ENCODE results near the gene LY6G6D.
"Not testable (repeated sequence)": the region's sequence is repeated elsewhere in the genome, so short reads cannot be mapped to it uniquely, and the experiment has no call there.

Gene LY6G6D

DNA sequence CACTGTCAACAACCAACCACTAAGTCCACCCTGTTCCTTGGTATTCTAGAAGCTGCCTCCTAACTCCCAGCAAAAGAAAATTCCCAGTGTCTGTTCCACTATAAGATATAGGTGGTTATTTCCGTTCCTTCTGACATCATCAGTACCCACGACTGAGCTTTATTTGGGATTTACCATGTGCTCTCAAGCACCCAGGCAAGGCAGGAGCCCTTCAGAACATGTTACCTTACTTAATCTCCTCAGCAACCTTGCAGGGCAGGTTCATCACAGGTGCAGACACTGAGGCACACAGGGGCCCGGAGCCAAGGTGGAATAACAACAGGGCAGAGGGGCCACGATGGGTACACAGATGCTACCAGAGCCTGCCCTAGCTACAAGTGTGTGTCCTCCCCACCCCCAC is 22.8 kb upstream of the LY6G6D start:
- no peak for DNase-seq (ENCODE audit: low spot score)

DNA sequence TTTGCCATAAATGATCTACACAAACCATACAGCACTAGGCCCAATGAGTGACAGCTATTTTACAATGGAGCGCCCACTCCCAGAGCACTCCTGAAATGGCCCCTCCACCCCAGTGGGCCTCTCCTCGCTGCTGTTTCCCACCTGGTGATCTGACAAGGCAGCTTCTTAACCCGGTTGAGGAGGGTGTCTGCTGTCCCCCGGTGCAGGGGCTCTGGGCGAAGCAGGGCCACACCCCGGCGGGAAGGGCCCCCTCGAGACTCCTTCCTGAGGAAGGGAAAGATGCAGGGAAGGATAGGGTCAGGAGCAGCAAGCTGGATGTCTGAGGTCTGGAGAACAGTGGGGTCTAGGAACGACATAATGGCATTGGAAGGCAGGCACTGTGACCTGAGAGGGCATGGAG is 22.3 kb upstream of the LY6G6D start:
- no peak for DNase-seq (ENCODE audit: low spot score)

DNA sequence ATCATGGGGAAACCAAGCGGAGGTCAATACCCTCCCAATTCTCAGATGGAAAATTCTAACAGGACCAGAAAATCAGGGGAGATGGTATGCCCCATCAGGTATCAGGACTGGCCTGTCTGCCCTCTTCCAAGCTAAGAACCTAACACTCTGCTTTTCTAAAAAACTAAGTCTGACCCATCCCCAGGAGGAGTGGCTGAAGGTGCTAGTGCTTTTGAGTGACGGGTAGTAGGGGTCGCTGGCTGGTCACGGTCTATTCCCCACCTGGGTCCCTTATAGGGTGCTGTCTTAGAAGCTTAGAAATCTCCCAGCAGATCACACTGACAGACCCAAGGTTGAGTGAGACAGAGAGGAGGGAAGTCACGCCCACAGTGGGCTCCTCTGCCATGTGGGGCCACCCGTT is 21.6 kb upstream of the LY6G6D start:
- no peak for DNase-seq (ENCODE audit: low spot score)

DNA sequence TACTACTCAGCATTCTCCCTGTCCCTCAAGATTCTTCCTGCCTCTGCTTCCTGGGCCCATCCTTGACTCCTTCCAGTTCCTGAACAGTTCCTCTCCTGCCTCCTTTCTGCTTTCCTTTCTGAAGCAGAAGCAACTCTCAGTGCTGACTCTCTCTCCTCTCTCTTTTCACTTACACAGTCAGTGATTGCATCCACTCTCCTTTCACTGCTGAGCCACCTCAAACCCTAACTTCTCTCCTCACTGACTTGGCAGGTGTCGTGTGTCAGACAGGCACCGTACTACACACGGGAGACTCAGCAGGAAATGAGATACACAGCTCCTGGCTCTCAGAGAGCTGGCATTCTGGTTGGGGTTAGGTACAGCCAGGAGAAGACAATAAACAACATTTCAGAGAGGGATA is 17.6 kb upstream of the LY6G6D start:
- DNase-seq (ENCODE audit: low spot score): peak; percentile 11

DNA sequence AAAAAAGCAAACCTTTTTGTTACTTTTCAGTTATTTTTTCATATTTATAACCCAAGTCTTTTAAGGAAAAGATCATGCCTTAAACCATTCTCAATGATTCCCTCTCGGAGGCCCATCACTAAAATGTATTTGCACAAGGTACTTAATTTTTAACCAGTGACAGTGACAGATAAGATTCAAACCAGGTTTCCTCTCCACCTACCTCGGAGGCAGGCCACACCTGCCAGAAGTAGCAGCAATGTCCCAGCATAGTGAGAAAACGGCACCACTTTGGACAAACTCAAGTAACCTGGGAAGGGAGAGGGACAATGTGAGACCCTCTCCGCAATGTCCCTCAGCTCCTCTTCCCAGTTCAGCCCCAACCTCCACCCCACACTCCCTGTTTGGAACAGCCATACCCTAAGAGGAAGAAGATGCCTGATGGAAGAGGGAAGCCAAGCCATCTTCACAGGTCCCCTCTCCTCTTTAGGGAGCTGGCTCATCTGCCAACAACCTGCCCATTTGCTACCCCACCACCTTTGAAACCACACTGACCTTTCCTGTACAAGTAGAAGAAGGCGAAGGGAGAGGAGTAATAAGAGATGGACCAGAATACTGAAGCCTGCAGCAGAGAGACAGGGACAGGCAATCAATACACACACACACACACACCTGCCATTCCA is 14.3 kb upstream of the LY6G6D start:
- no peak for DNase-seq (ENCODE audit: low spot score)

DNA sequence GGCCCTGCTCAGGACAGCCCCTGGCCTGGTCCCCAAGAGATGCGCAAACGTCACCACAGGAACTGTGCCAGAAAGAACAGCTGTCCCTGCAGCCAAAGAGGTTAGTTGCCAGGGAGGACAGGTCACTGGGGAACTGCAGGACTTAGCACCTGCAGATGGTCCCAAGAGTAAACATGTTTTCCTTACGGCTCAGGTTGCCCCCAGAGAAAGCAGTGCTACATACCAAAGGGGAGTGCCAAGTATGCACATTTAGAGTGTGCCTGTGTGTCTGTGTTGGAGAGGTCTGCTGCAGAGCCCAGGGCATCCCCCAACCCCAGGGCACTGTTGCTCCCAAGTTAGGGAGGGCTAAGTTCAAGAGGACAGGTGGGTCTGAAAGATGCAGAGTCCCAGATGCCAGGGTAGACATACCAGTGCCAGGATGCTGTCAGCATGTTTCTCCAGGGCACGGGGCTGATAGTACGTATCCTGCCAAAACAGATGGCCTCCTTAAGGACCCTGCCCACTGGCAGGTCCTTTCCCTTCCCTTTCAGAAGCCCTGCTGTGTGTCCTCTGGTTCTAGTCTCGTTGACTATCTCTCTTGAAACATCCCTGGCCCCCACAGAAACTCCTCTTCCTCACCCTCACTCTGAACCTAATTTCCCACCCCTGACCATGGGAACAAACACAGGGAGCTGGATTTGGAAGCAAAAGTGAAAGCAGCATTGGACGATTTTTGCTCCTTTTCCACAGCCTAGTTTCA is 13.3 kb upstream of the LY6G6D start:
- DNase-seq (ENCODE audit: low spot score): no peak

DNA sequence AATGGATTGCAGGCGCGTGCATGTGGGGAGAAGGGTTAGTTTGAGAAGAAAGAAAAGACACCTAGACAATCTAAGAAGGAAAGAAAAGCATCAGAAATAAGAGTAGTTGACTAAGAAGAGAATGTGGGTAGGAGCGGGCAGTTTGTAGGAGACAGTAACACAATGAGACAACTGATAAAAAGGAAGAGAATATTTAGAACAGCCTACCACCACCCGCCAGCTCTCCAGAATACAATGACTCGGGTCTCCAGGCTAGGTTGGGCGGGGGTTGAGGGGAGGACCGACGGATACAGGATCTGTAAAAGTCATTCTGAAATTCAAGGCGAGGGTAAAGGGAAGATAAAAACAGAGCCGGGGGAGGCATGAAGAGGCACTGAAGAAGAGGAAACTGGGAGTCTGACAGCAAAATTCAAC is 12.7 kb upstream of the LY6G6D start:
- peak; percentile 7 for DNase-seq (ENCODE audit: low spot score)

DNA sequence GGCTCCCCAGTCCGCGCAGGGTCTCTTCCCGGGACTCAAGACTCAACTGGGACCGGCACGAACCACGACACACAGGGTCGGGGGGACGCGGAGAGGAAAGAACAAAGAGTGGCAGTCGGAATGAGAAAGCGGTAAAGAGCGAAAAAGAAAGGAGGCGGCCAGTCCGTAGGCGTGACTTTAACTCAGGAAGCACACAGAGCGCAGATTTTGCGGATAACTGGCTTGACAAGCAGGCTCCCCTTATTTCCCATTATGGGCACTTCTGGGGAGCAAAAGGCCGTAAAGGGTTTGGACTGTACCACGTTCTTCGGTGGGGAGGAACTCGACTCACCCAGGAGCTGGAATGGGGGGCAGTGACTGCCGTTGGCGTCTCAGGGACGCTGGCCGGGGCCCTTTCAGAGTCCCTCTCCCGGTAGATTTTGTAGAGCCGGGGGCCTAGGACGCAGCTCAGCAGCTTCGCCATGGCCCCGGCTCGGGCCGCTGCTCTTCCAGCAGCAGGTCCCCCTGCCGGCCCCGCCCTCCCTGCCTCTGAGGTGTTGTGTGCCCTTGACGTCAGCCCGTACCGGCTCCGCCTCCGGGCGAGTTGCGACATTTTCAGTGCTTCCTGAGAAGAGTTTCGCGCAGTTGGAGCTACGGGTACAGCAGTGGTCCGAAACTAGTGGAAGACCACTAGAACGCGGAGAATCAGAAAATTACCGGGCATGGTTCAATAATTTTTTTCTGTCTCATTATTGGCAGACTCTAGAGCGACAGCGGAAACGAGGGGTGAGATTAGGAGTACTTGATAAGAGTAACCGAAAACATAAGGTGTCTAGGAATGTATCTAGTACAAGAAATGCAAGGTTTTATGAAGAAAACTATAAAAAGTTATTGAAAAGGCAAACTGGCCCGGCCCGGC is 12.1 kb upstream of the LY6G6D start, which contains the start of gene ABHD16A:
TSS of gene ABHD16A (minus strand) at position 506 of the 898 bp plus-strand sequence. CDS start at position 463, 43 bp downstream.
- DNase-seq (ENCODE audit: low spot score): peak; percentile 97

DNA sequence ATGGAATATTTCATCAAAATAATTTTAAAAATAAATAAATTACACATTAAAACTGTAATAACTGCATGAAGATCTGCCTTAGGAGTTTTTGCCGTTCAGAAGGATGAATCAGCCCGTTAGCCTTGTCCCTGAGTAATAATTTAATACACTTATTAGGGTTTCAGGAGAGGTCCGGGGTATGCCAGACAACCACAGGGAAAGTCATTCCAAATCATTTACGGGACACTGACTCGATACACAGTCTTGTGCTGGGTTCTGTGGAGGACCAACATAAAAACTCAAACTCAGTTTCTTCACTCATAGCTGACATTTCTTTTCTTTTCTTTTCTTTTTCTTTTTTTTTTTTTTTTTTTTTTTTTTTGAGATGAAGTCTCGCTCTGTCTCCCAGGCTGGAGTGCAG is 9.2 kb upstream of the LY6G6D start:
- no peak for DNase-seq (ENCODE audit: low spot score)

DNA sequence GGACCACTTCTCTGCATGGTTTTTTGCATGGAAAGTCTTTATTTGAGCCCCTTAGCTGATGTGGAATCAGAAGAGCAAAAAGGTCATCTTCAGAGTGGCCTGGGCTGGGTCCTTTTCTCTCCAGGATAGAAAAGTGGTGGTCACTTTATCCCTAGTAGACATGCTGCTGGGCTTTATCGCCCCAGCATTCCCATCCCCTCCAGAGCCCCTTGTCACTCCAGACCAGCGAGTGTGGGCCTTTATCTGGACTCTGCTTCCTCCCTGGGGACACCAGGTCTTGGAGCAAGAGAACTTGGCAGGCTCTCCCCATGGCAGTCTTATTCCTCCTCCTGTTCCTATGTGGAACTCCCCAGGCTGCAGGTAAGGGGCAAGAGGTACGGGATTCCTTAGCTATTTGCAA is 8.5 kb upstream of the LY6G6D start, which contains the start of gene LY6G6F:
TSS of gene LY6G6F (plus strand) at position 268 of the 400 bp plus-strand sequence. CDS start at position 309, 41 bp downstream.
- DNase-seq (ENCODE audit: low spot score): no peak

DNA sequence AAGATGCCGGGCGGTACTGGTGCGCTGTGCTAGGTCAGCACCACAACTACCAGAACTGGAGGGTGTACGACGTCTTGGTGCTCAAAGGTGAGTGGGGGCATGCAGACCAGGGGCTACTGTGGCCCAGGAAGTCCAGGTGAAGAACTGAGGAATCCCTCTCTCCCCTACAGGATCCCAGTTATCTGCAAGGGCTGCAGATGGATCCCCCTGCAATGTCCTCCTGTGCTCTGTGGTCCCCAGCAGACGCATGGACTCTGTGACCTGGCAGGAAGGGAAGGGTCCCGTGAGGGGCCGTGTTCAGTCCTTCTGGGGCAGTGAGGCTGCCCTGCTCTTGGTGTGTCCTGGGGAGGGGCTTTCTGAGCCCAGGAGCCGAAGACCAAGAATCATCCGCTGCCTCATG is 7.4 kb upstream of the LY6G6D start:
- no peak for DNase-seq (ENCODE audit: low spot score)

DNA sequence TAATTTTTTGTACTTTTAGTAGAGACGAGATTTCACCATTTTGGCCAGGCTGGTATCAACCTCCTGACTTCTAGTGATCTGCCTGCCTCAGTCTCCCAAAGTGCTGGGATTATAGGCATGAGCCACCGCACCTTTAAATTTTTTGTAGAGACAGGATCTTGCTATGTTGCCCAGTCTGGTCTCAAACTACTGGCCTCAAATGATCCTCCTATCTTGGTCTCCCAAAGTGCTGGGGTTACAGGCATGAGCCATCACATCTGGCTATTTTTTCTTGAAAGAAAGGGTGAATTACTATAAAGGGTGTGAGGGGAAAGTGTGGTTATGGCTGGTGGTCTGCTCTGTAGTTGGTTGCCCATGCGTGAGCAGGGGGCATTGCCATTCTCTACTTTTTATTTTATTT is 6.9 kb upstream of the LY6G6D start:
- no peak for DNase-seq (ENCODE audit: low spot score)

DNA sequence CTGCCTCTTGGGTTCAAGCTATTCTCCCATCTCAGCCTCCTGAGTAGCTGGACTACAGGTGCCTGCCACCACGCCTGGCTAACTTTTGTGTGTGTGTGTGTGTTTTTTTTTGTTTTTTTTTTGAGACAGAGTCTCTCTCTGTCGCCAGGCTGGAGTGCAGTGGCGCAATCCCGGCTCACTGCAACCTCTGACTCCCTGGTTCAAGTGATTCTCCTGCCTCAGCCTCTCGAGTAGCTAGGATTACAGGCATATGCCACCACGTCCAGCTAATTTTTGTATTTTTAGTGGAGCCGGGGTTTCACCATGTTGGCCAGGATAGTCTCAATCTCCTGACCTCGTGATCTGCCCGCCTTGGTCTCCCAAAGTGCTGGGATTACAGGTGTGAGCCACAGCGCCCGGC is 6.0 kb upstream of the LY6G6D start:
- not testable (repeated sequence) for DNase-seq (ENCODE audit: low spot score)

DNA sequence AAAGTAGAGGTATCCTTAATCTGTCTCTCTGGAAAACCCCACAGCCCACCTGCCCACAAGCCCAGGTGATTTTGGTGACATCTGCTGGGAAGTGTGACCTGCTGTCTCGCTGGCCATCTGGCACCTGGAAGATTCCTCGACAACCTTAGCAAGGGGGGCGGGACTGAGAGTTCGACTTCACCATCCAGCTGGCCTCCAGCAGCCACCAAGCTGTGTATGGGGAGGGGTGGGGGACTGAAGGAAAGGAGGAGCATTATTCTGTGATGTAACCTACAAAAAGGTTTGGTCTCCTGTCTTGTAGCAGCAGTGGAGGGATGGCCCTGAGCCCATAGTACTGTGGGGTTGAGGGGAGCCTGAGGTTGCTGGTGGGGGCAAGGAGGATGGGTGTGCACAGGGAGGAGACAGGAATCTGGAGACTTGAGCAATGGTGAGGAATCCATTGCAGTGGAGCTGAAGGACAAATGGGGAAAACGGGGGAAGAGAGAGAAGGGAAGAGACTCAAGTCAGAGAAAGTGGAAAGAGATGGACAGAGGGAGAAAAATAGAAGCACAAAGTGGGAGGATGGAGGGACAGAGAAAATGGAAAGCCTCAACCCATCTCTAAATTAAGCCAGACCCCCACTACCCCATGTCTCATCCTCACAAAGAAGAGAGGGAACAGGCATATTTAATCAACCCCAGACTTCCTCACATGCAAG is 4.5 kb upstream of the LY6G6D start:
- no peak for DNase-seq (ENCODE audit: low spot score)

DNA sequence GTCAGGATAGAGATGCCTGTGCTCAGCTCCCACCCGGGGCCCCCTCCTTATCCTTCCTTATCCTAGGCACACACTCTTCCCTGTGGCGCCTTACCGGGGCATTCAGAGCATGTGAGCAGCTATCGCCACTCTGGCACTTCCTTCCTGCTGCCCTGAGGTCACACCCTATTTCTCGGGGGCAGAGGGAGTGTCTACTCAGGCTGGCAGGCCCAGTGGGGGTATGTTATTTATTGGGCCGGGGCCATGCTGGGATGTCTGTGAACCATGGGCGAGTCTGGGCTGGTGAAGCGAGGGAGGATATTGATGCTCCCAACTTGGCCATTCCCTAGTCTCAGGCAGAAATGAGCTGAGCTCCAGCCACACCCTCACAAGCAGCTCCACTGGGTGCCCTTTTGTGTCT is 3.9 kb upstream of the LY6G6D start:
- DNase-seq (ENCODE audit: low spot score): no peak

DNA sequence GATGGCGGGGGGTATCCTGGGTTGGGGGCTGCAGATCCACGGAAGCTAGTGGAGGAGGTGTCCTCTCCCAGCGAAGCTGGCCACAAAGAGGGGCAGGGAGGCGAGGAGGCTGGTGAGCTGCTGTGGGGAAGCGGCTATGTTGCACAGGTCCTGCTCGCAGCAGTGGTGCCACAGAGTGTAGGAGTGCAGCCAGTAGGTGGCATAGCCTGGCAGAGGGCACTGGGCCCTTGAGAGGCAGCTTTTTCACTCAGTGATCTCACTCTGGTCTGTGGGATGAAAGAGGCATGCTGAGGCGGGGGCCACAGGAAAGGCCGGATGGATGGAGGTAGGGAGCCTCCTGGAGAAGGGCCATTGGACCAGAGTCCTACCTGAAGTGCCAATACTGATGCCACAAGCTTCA is 2.9 kb upstream of the LY6G6D start:
- DNase-seq (ENCODE audit: low spot score): no peak

DNA sequence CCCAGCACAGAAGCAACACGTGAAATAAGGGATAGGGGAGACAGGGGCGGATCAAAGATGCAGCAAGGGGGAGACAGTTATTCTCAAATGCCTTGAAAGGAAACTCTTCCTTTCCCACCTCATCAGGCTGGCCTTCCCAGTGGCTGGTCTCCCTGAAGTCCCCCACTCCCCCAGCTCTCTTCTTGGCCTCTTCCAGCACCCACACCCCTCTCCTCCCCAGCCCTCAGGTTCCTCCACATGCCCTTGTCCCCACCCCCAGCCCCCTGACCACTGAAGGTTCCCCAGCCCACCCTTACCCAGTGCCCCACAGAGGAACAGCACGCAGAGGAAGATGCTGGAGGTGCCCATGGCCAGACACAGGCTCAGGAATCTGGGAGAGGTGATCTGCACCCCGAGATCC is 1.7 kb upstream of the LY6G6D start:
- DNase-seq (ENCODE audit: low spot score): no peak

DNA sequence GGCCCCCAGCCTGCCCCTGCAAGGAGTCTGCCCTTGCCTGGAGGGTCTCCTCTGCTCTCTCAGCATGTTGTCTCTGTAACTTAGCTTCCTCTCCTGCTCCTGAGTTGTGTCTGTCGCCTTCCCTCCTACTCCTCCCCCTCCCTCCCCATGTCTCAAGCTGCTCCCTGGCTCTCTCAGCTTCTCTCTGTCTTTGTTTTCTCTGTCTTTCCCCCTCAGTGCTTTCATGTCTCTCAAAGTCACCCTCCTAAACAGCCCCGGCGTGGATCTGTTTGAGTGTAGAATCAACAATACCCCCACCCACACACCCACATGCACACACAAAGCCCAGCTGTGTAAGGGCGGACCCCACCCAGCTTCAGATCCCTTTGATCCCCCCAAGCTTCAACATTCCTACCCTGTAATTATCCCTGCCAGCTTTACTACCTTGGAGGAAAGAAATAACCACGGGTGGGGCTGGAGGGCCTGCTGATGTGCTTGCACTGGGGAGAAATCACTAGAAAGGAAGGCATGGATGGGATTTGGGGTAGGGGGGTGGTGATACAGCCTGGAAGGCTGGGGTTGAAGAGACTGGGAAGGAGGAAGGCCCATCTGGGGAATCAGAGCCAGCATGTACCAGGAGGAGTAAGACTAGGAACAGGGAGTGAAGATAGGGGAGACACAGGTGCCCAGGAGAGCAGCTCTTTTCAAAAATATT is 1.0 kb upstream of the LY6G6D start:
- no peak for DNase-seq (ENCODE audit: low spot score)

DNA sequence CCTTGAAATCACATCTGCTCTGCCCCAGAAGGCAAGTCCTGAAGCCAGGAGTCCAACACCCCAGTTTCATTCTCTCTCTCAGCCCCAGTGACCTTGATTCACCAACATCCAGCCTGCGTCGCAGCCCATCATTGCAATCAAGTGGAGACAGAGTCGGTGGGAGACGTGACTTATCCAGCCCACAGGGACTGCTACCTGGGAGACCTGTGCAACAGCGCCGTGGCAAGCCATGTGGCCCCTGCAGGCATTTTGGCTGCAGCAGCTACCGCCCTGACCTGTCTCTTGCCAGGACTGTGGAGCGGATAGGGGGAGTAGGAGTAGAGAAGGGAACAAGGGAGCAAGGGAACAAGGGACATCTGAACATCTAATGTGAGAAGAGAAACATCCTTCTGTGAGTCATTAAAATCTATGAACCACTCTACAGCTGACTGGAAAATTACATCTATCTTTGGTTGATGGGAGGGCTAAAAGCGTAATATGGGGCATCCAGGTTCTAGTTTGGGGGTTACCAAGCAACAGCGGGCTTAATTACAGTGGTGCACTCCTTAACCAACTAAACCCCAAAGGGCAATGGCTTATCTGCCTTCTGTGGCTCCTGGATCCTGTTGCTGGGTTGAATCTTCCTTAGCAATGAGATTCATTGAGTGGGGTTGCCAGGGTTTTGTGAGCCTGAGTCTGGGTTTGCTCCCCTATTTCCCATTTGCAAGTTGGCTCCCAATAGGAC is 2.5 kb downstream of the LY6G6D start:
- no peak for DNase-seq (ENCODE audit: low spot score)

DNA sequence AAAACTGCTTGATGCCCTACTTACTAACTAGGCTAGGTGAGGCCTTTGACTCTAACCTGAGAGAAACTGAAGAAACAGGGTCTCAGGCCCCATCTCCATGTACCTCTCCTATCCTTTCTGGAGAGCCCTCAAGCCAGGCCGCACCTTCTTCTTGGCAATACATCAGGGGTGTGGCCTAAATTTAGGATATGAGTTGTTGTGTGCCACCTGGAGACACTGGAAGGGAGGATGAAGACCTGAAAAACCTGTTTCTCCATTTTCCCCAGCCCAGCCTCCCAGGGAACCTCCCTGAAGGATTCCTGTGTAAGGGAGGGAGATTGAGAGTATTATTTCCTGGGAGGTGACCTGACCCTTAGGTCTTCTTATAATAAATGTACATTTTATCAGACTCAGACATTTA is 3.1 kb downstream of the LY6G6D start:
- DNase-seq (ENCODE audit: low spot score): no peak

DNA sequence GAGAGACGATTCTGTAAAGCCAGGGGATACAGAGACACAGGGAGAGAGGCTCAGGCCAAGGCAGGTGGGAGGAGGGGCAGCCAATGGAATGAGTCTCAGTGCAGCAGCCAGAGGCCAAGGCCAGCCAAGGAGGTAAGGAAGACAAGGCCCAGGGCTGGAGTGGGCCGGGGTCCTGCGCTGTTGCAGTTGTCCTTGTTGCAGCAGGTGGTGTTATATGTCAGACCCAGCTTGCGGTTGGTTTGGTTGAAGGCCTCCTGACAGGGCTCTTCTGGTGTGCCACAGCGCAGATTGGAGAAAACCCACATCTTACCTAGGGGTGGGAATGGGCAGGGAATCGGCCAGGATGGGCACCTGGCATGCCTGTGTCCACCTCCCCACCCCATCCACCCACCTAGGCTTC is 3.9 kb downstream of the LY6G6D start:
- no peak for DNase-seq (ENCODE audit: low spot score)

Data from CD4-positive, alpha-beta T cell treated with Interleukin-2 at 100 ng/mL for 4 hours (primary cell).